ENCODE data around the gene PLCB2.

DNA sequence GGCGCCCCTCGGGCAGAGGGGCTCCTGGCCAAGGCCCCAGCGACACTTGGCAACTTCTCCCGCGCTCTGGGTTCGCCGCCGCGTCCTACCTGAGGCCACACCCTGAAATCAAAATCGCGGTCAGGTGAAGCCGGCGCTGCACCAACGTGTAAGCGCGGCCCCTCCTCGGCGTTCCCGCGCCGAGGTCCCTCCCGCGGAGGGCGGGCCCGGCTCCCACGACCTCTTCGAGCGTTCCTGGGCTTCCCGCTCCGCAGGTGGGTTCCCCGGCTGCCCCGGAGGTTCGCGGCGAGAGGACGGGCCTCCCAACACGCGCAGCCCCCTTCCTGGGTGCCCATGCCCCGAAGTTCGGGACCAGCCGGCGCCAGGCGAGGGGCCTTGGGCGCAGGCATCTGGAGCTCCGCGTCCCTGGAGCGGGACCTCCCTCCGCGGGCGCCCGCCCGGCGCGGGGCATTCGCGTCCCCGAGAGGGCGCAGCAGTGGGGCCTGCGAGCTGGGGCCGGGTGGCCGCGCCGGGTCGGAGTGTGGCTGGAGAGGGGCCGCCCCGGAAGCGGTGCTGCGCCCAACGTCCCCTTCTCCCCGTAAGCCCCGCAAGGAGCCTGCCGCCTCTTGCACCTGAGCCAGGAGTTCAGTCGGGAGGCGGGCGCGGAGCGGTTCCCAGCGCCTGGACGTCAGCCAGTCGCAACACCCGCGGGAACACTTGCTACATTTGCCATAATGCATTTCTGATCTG is 55.1 kb downstream of the PLCB2 start:
- TF ChIP-seq, protein P1, sequence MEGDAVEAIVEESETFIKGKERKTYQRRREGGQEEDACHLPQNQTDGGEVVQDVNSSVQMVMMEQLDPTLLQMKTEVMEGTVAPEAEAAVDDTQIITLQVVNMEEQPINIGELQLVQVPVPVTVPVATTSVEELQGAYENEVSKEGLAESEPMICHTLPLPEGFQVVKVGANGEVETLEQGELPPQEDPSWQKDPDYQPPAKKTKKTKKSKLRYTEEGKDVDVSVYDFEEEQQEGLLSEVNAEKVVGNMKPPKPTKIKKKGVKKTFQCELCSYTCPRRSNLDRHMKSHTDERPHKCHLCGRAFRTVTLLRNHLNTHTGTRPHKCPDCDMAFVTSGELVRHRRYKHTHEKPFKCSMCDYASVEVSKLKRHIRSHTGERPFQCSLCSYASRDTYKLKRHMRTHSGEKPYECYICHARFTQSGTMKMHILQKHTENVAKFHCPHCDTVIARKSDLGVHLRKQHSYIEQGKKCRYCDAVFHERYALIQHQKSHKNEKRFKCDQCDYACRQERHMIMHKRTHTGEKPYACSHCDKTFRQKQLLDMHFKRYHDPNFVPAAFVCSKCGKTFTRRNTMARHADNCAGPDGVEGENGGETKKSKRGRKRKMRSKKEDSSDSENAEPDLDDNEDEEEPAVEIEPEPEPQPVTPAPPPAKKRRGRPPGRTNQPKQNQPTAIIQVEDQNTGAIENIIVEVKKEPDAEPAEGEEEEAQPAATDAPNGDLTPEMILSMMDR (IDR thresholded peaks at IDR 0.05; ENCODE audit: borderline replicate concordance, extremely low read depth, low read length, poor library complexity, severe bottlenecking) = no peak
- no peak for TF ChIP-seq EZH2 (IDR thresholded peaks at IDR 0.05; ENCODE audit: borderline replicate concordance, low read depth, low read length, severe bottlenecking)
